ENCODE results near the gene FBXO41. TPM values are rescaled to one million over a fixed set of nuclear protein-coding genes. Genes with fewer than 3 reads are reported as not detected.

The FBXO41 gene
- total RNA-seq, 1 donor from 2014 or later, result 10.1 TPM

DNA sequence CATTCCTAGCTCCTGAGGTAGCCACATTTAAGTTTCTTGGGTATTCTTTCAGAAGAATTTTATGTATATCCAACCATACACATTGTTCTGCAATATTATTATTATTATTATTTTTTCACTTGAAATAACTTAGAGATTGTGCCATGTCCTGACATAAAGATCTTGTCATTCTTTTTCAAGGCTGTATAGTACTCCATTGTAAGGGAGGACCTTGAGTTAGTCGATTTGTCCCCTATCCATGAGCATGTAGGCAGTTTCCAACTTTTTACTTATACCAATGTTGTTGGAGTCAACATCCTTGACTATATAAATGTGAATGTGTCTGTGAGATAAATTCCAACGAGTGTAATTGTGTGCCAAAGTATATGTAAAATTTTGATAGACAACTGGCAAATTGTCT lies 10.0 kb upstream of the FBXO41 start:
- Mint-ChIP-seq H3K4me1 (ENCODE audit: low read depth, unreplicated experiment) (peaks cover 8% of the 10 kb centered on the region), H3K4me3 (ENCODE audit: unreplicated experiment) (no peak overlapping the region), H3K9me3 (ENCODE audit: unreplicated experiment) (peaks cover 2% of the 10 kb centered on the region), H3K27ac (ENCODE audit: unreplicated experiment) (no peak overlapping the region), H3K27me3 (ENCODE audit: low read depth, unreplicated experiment) (peaks cover 66% of the 10 kb centered on the region), H3K36me3 (ENCODE audit: low read depth, unreplicated experiment) (no peaks in the 10 kb centered on the region)
- Histone ChIP-seq H3K4me3 (ENCODE audit: insufficient read depth, low read depth, low read length) (no peak overlapping the region), H3K4me2 (ENCODE audit: low read length) (no peak overlapping the region), H3K79me2 (ENCODE audit: insufficient read depth, low read length) (no peaks in the 10 kb centered on the region), H3K4me1 (ENCODE audit: insufficient read depth, low read length) (peaks cover 7% of the 10 kb centered on the region), H3K27me3 (ENCODE audit: insufficient read depth, low read length) (peaks cover 80% of the 10 kb centered on the region), H2AFZ (ENCODE audit: low read depth, low read length) (no peak overlapping the region), H4K20me1 (ENCODE audit: insufficient read depth, low read length) (peaks cover 4% of the 10 kb centered on the region), H3K36me3 (ENCODE audit: insufficient read depth, low read length) (no peaks in the 10 kb centered on the region), H3K9me3 (ENCODE audit: insufficient read depth, low read depth, low read length) (no peaks in the 10 kb centered on the region), H3K27ac (ENCODE audit: low read depth, low read length) (no peak overlapping the region), H3K9ac (ENCODE audit: low read length) (no peak overlapping the region)
- DNase-seq (ENCODE audit: low read depth) (no peak), FAIRE-seq (no peak)
- TF ChIP-seq EZH2 (IDR thresholded peaks at IDR 0.05; ENCODE audit: insufficient read depth, low read length), result no peak
- TF ChIP-seq, protein P1, sequence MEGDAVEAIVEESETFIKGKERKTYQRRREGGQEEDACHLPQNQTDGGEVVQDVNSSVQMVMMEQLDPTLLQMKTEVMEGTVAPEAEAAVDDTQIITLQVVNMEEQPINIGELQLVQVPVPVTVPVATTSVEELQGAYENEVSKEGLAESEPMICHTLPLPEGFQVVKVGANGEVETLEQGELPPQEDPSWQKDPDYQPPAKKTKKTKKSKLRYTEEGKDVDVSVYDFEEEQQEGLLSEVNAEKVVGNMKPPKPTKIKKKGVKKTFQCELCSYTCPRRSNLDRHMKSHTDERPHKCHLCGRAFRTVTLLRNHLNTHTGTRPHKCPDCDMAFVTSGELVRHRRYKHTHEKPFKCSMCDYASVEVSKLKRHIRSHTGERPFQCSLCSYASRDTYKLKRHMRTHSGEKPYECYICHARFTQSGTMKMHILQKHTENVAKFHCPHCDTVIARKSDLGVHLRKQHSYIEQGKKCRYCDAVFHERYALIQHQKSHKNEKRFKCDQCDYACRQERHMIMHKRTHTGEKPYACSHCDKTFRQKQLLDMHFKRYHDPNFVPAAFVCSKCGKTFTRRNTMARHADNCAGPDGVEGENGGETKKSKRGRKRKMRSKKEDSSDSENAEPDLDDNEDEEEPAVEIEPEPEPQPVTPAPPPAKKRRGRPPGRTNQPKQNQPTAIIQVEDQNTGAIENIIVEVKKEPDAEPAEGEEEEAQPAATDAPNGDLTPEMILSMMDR (IDR thresholded peaks at IDR 0.05; ENCODE audit: insufficient read depth, low read depth, low read length), result no peak

DNA sequence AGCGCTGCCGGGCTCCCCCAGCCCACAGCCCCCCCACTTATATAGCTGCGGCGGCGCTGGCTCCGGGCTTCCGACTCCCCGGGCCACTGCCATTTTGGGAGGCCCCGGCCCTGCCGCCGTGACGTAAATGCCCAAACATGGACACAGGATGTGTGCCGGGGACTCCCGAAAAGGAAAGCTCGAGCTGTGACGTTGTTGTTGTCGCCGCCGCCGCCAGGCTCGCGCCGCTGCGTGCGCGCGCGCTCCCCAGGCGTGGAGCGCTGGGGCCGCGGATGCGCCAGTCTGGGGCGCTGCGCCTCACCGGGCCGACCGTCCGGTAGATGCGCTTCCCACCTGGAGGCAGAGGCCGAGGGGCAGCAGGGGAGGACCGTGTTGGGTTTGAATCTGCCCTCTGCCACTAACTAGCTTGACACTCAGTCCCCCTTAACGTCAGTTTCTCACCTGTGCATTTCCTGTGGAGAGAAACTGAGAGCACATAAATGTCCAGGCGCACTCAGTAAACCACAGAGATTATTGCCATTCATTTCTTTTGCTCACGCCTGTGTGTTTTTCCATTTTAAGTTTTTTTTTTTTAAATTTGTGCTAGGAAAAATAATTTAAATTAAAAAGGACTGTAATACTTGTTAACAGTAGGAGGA lies 9.4 kb upstream of the FBXO41 start, which contains the start of gene EGR4:
TSS of gene EGR4 (minus strand) at position 15 of the 638 bp plus-strand sequence. CDS start 231 bp downstream, outside the sequence.
- Histone ChIP-seq H3K36me3 (ENCODE audit: insufficient read depth, low read length) (no peaks in the 10 kb centered on the region), H3K27ac (ENCODE audit: low read depth, low read length) (no peak within 1 kb of the TSS), H3K4me2 (ENCODE audit: low read length) (peak within 1 kb of the TSS; percentile 94), H2AFZ (ENCODE audit: low read depth, low read length) (peak within 1 kb of the TSS; percentile 88), H3K79me2 (ENCODE audit: insufficient read depth, low read length) (no peaks in the 10 kb centered on the region), H3K9ac (ENCODE audit: low read length) (peak within 1 kb of the TSS; percentile 40), H3K9me3 (ENCODE audit: insufficient read depth, low read depth, low read length) (no peaks in the 10 kb centered on the region), H3K4me3 (ENCODE audit: insufficient read depth, low read depth, low read length) (peak within 1 kb of the TSS; percentile 58), H4K20me1 (ENCODE audit: insufficient read depth, low read length) (peaks cover 4% of the 10 kb centered on the region), H3K27me3 (ENCODE audit: insufficient read depth, low read length) (peaks cover 86% of the 10 kb centered on the region), H3K4me1 (ENCODE audit: insufficient read depth, low read length) (peaks cover 7% of the 10 kb centered on the region)
- no peak for FAIRE-seq
- H3K4me1 Mint-ChIP-seq (ENCODE audit: low read depth, unreplicated experiment), result peaks cover 8% of the 10 kb centered on the region
- peak; percentile 59 for DNase-seq (ENCODE audit: low read depth)
- TF ChIP-seq, protein P1 (IDR thresholded peaks at IDR 0.05; ENCODE audit: insufficient read depth, low read depth, low read length), result no peak
- TF ChIP-seq EZH2 (IDR thresholded peaks at IDR 0.05; ENCODE audit: insufficient read depth, low read length), result no peak
- peaks cover 71% of the 10 kb centered on the region for H3K27me3 Mint-ChIP-seq (ENCODE audit: low read depth, unreplicated experiment)
- peak within 1 kb of the TSS; percentile 76 for H3K4me3 Mint-ChIP-seq (ENCODE audit: unreplicated experiment)
- H3K36me3 Mint-ChIP-seq (ENCODE audit: low read depth, unreplicated experiment), result no peaks in the 10 kb centered on the region
- no peak within 1 kb of the TSS for H3K27ac Mint-ChIP-seq (ENCODE audit: unreplicated experiment)
- peaks cover 2% of the 10 kb centered on the region for H3K9me3 Mint-ChIP-seq (ENCODE audit: unreplicated experiment)

DNA sequence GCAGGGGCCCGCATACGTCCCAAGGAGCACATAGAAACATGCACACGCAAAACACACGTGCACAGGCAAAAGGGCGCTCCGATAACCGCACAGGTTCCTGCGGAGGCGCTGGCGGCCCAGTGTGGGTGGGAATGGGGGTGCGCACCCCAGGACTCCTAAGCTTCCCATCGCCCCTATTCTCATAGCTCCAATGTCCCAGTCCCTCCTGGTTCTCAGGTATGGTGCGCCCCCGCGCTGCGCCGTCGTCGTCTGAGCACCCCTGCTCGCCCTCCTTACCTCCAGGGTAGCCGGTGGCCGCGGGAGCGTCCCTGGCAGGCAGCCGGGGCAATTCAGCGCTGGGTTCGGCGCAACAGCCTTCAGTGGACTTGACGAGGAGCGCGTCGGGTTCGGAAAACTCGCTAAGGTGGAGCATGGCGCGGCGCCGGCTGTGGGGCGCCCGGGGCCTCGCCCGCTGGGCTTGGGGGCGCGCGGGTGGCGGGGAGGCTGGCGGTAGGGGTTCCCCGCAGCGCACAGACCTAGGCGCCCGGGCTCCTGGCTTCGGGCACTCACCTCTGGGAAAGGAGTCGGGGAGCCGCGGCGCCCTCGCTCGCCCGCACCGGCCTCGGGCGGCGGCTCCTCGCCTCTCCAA lies 8.7 kb upstream of the FBXO41 start:
- DNase-seq (ENCODE audit: low read depth) (no peak), FAIRE-seq (no peak)
- peaks cover 7% of the 10 kb centered on the region for H3K4me1 ChIP-seq (ENCODE audit: insufficient read depth, low read length)
- peak overlapping the region; percentile 40 for H3K4me3 Mint-ChIP-seq (ENCODE audit: unreplicated experiment)
- H3K79me2 ChIP-seq (ENCODE audit: insufficient read depth, low read length), result no peaks in the 10 kb centered on the region
- peaks cover 8% of the 10 kb centered on the region for H3K4me1 Mint-ChIP-seq (ENCODE audit: low read depth, unreplicated experiment)
- no peaks in the 10 kb centered on the region for H3K9me3 ChIP-seq (ENCODE audit: insufficient read depth, low read depth, low read length)
- TF ChIP-seq, protein P1 (IDR thresholded peaks at IDR 0.05; ENCODE audit: insufficient read depth, low read depth, low read length), result no peak
- TF ChIP-seq EZH2 (IDR thresholded peaks at IDR 0.05; ENCODE audit: insufficient read depth, low read length), result peak; percentile 83
- H4K20me1 ChIP-seq (ENCODE audit: insufficient read depth, low read length), result peaks cover 4% of the 10 kb centered on the region
- H3K36me3 ChIP-seq (ENCODE audit: insufficient read depth, low read length), result no peaks in the 10 kb centered on the region
- peaks cover 78% of the 10 kb centered on the region for H3K27me3 Mint-ChIP-seq (ENCODE audit: low read depth, unreplicated experiment)
- no peak overlapping the region for H3K27ac ChIP-seq (ENCODE audit: low read depth, low read length)
- peaks cover 2% of the 10 kb centered on the region for H3K9me3 Mint-ChIP-seq (ENCODE audit: unreplicated experiment)
- no peak overlapping the region for H3K9ac ChIP-seq (ENCODE audit: low read length)
- no peak overlapping the region for H3K27ac Mint-ChIP-seq (ENCODE audit: unreplicated experiment)
- peak overlapping the region; percentile 88 for H2AFZ ChIP-seq (ENCODE audit: low read depth, low read length)
- peaks cover 88% of the 10 kb centered on the region for H3K27me3 ChIP-seq (ENCODE audit: insufficient read depth, low read length)
- H3K36me3 Mint-ChIP-seq (ENCODE audit: low read depth, unreplicated experiment), result no peaks in the 10 kb centered on the region
- H3K4me2 ChIP-seq (ENCODE audit: low read length), result peak overlapping the region; percentile 94
- H3K4me3 ChIP-seq (ENCODE audit: insufficient read depth, low read depth, low read length), result peak overlapping the region; percentile 58

All from astrocyte (in vitro differentiated cells and primary cell).